ENCODE measurements around the gene OR10G6. TPM values are rescaled to one million over a fixed set of nuclear protein-coding genes. Genes with fewer than 3 reads are reported as not detected.
A peak's percentile ranks its signal among the peaks of the same experiment; 100 is the strongest.

Gene OR10G6, protein sequence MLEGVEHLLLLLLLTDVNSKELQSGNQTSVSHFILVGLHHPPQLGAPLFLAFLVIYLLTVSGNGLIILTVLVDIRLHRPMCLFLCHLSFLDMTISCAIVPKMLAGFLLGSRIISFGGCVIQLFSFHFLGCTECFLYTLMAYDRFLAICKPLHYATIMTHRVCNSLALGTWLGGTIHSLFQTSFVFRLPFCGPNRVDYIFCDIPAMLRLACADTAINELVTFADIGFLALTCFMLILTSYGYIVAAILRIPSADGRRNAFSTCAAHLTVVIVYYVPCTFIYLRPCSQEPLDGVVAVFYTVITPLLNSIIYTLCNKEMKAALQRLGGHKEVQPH
- not detected in 2 replicates for total RNA-seq (2021)
- long read RNA-seq: 0 reads

- Histone ChIP-seq H3K4ac (ENCODE audit: low read depth, low read length) (no peak within 1 kb of the TSS), H2AK5ac (ENCODE audit: insufficient read length, low read length) (no peak within 1 kb of the TSS), H3K27ac (ENCODE audit: insufficient read length, low read depth, low read length) (no peak within 1 kb of the TSS), H3K18ac (ENCODE audit: insufficient read length, low read depth, low read length) (no peak within 1 kb of the TSS), H2BK120ac (ENCODE audit: low read depth, low read length, poor library complexity, severe bottlenecking) (no peak within 1 kb of the TSS), H2BK12ac (ENCODE audit: insufficient read length, low read depth, low read length) (no peak within 1 kb of the TSS), H4K5ac (ENCODE audit: insufficient read length, low read depth, low read length) (no peak within 1 kb of the TSS), H3T11ph (ENCODE audit: low read length) (no peak within 1 kb of the TSS), H3K23me2 (ENCODE audit: insufficient read length, low read depth, low read length, poor library complexity, severe bottlenecking) (no peaks in the 10 kb centered on the region), H3K14ac (ENCODE audit: insufficient read depth, low read length) (no peak within 1 kb of the TSS), H4K91ac (ENCODE audit: insufficient read length, low read depth, low read length) (no peak within 1 kb of the TSS), H4K20me1 (ENCODE audit: control insufficient read depth, insufficient read depth, insufficient read length) (no peaks in the 10 kb centered on the region), H3K79me1 (ENCODE audit: insufficient read depth, low read depth, low read length, poor library complexity, severe bottlenecking) (no peaks in the 10 kb centered on the region), H3K79me2 (ENCODE audit: insufficient read depth, low read length) (no peaks in the 10 kb centered on the region), H3K9me3 (ENCODE audit: control insufficient read depth, low read depth, low read length) (no peaks in the 10 kb centered on the region), H2BK5ac (ENCODE audit: insufficient read length, low read length) (no peak within 1 kb of the TSS), H2BK20ac (ENCODE audit: low read depth, low read length, poor library complexity, severe bottlenecking) (no peak within 1 kb of the TSS), H3K4me1 (ENCODE audit: insufficient read depth, low read length) (no peaks in the 10 kb centered on the region), H3K9ac (ENCODE audit: extremely low read depth, insufficient read length, low read length) (no peak within 1 kb of the TSS), H2AFZ (ENCODE audit: low read length) (no peak within 1 kb of the TSS), H2BK15ac (ENCODE audit: low read depth, low read length) (no peak within 1 kb of the TSS), H3K23ac (ENCODE audit: insufficient read length, low read depth, low read length) (no peak within 1 kb of the TSS), H3K27me3 (ENCODE audit: insufficient read depth, low read length) (no peaks in the 10 kb centered on the region), H3K56ac (ENCODE audit: insufficient read length, low read depth, low read length) (no peak within 1 kb of the TSS), H3K4me2 (ENCODE audit: insufficient read depth, insufficient read length, low read length) (no peak within 1 kb of the TSS), H4K8ac (replicated peaks; ENCODE audit: insufficient read length, low read depth, low read length) (no peak within 1 kb of the TSS)
- 100% methylated on average over 1 of the region's 1 CpG for WGBS (ENCODE audit: extremely low coverage, insufficient read length, low lambda C conversion rate)
- H3K4me3 Mint-ChIP-seq: no peak within 1 kb of the TSS
- H3K4me1 Mint-ChIP-seq: peaks cover 0 to 4% of the 10 kb centered on the region in 2 experiments; a peak in 1 of 4 replicates
- H3K9me3 Mint-ChIP-seq: no peaks in the 10 kb centered on the region
- no peak for DNase-seq
- peak within 1 kb of the TSS in 1 of 3 experiments; percentile 38; a peak in 2 of 7 replicates for H3K27ac Mint-ChIP-seq
- H3K27me3 Mint-ChIP-seq (ENCODE audit: low read depth): no peaks in the 10 kb centered on the region
- H3K36me3 Mint-ChIP-seq (ENCODE audit: insufficient read depth in 1 of 3, low read depth in 3 of 3): no peaks in the 10 kb centered on the region
- TF ChIP-seq CTCF (conservative IDR thresholded peaks at IDR 0.05): no peak
Observed at GRCh38 chr11:123995119-123995518, at the start of gene OR10G6. Gene OR10G6, minus strand, starts transcription at chr11:123995161. Its CDS starts 0 bp downstream, at chr11:123995161.
